HG03442 (cell line): Measurements from ENCODE around the gene ZNF217.
A peak's percentile ranks its signal among the peaks of the same experiment; 100 is the strongest.
"Not testable (repeated sequence)": the region's sequence is repeated elsewhere in the genome, so short reads cannot be mapped to it uniquely, and the experiment has no call there.

Experiments
- ATAC-seq: cut with Tn5 transposase; IDR thresholded peaks from one replicate; pipeline ENCODE4 v1.9.1; 2021; ENCODE audit warnings: mild to moderate bottlenecking, moderate library complexity; ENCODE audit not compliant: unreplicated experiment

Gene ZNF217

DNA sequence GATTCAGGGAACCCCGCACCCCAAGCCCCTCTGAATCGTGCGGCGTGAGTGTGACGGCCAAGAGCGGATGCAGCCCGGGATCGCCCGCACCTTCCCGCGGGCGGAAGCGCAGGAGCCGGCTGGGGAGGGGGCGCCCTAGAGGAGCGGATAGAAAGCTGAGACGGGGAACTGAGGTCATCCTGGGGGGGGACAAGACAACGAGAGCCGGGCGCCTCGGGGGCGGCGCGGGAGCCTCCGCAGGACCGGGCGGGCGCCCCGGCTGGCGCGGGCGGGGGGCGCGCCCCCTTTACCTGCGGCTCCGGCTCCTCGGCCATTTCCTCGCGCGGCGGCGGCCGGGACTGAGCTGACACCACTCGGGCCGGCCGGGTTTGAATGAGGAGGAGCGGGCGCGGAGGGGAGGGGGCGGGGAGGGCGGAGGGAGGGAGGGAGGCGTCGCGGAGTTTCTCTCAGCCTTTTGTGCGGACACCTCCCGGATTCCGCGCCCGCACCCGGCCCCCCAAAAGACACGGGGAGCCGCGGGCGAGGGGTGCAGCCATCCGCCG, at the start of gene ZNF217:
ZNF217 (minus strand) TSS at position 374 of the 542 bp plus-strand sequence. CDS start 11,013 bp downstream, outside the sequence.
- ATAC-seq, result peak; percentile 25

DNA sequence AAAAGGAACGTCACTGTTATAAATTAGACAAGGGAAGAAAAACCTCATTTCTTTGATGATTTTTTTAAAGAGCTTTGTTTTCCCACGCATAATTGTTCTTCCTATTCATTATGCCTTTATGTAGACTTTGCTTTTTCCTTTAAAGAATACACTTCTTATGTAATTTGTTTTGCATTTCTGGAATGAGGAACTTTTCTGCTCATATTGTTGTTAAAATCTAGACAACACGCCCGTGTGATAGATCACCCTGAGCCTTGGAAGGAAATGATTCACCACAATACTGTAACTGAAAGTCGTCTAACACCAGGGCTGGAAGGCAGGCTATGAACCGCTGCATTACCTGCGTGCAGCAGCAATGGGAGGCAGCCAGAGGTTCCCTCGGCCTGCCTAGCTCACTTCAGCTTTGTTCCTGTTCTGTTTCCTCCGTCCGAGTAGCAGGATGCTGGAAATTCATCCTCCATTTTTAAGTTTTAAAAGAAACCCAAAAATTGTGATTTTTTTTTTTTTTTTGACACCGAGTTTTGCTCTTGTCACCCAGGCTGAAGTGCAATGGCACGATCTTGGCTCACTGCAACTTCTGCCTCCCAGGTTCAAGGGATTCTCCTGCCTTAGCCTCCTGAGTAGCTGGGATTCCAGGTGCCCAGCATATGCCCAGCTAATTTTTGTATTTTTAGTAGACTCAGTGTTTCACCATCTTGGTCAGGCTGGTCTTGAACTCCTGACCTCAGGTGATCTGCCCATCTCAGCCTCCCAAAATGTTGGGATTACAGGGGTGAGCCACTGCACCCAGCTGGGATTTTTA, 49.6 kb upstream of the ZNF217 start:
- peak; percentile 96 for ATAC-seq

GRCh38 chr20:53642196-53643030, 48.8 kb upstream of the ZNF217 start:
- ATAC-seq, result peak; percentile 52

GRCh38 chr20:53639647-53640440, 46.2 kb upstream of the ZNF217 start:
- ATAC-seq, result no peak

GRCh38 chr20:53639128-53639527, 45.5 kb upstream of the ZNF217 start:
- ATAC-seq, result no peak

- ATAC-seq, result not testable (repeated sequence)
These were observed 43.7 kb upstream of the ZNF217 start for GRCh38 chr20:53637310-53637709.

DNA sequence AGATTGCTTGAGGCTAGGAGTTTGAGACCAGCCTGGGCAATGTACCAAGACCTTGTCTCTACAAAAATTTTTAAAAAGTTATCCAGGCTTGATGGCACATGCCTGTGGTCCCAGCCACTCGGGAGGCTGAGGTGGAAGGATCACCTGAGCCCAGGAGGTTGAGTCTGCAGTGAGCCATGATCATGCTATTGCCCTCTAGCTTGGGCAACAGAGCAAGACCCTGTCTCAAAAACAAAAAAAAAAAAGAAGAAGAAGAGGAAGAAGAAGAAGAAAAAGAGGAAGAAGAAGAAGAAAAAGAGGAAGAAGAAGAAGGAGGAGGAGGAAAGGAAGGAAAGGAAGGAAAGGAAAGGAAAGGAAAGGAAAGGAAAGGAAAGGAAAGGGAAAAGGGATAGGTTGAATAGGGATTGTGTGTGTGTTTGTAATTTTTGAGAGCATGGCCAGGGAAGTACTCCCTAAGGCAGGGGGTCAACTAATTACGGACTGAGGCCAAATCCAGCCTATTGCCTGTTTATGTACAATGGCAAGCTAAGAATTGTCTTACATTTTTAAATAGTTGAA, 43.0 kb upstream of the ZNF217 start:
- no peak for ATAC-seq

- no peak for ATAC-seq
These were observed 41.6 kb upstream of the ZNF217 start for GRCh38 chr20:53635221-53635620.

GRCh38 chr20:53631909-53632662, 38.4 kb upstream of the ZNF217 start:
- ATAC-seq, result no peak

DNA sequence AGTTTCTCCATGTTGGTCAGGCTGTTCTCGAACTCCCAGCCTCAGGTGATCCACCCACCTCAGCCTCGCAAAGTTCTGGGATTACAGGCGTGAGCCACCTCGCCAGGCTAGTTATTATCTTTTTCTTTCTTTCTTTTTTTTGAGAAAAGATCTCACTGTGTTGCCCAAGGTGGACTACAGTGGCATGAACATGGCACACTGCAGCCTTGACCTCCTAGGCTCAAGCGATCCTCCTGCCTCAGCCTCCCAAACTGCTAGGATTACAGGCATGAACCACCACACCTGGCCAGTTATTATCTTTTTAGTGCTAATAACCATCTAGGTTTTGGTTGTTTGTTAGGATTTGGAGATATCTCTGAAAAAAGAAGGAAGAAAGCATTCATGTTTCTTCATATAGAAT, 35.8 kb upstream of the ZNF217 start:
- no peak for ATAC-seq

- ATAC-seq, result not testable (repeated sequence)
These were observed 35.1 kb upstream of the ZNF217 start for GRCh38 chr20:53628758-53629157.

DNA sequence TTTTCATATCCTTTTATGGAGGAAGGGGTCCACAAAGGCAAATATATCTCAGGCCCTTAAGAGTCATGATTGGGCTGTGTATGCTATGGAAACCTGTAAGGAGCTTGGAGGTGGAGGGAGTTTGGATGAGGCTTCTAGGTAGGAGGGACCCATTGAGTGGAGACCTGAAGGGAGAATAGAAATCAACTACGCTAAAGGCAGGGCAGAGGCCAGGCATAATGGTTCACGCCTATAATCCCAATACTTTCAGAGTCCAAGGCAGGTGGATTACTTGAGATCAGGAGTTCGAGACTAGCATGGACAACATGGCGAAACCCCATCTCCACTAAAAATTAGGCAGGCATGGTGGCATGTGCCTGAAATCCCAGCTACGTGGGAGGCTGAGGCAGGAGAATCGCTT, 34.4 kb upstream of the ZNF217 start:
- no peak for ATAC-seq

- not testable (repeated sequence) for ATAC-seq
These were observed 33.4 kb upstream of the ZNF217 start for GRCh38 chr20:53627001-53627400.

DNA sequence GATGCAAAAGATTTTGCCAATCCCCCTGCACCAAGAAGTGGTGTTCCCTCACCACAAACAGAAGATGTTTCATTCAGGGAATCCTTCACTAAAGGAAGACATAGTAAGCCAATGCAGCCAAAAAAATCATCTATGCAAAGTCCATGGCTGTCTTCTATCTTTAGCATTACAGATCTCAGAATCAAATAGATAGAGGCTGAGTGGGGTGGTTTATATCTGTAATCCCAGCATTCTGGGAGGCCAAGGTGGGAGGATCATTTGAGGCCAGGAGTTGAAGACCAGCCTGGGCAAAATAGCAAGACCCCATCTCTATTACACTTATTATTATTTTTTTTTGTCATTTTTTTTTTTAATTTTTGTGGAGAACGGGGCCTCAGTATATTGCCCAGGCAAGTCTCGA, 32.9 kb upstream of the ZNF217 start:
- ATAC-seq, result no peak

DNA sequence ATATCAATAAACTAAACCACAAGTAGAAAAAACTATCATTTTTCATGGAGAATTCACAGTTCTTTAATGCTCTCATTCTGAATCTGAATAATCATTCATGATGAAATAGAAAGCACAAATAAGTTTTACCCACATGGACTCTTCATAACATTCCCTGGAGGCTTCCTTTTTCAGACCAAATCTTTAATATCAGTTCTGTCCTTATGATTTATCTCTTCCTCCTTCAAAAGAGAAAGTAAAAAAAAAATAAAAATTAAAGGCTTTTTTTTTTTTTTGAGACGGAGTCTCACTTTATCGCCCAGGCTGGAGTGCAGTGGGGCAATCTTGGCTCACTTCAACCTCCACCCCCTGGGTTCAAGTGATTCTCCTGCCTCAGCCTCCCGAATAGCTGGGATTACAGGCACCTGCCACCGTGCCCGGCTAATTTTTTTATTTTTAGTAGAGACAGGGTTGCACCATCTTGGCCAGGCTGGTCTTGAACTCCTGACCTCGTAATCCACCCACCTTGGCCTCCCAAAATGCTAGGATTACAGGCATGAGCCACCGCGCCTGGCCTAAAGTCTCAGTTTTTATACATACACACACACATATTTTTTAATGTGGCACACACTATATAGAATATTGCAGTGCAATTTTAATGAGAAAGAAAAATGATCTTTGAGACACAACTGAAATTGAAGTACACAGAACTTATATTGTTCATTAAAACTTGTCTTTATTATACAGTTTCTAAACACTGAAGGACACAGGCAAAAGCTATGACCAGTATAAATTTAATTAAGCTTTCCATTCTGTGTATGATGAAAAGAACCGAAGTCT, 31.9 kb upstream of the ZNF217 start:
- no peak for ATAC-seq

DNA sequence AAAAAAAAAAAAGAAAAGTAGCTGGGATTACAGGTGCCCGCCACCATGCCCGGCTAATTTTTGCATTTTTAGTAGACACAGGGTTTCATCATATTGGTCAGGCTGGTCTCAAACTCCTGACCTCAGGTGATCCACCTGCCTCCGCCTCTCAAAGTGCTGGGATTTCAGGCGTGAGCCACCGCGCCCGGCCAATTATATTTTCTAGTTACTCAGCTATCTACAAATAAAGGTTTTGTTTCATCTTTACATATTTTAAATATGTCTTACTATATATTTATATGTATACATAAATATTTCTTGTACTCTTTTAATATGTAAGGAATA, 31.2 kb upstream of the ZNF217 start:
- ATAC-seq, result not testable (repeated sequence)

- peak; percentile 52 for ATAC-seq
These were observed 30.0 kb upstream of the ZNF217 start for GRCh38 chr20:53623454-53624211.

- no peak for ATAC-seq
These were observed 29.5 kb upstream of the ZNF217 start for GRCh38 chr20:53623134-53623453.
